Endometrium (tissue), 2 donors: Measurements from ENCODE around the gene MEX3C.

Source experiments
- FAIRE-seq: peaks from 2 replicates; lab custom pipeline; 2012; peaks lifted over from hg19 to GRCh38; lab: Jason Lieb, UNC
- donor health status: control.
- donor health status: control.

Gene MEX3C

DNA sequence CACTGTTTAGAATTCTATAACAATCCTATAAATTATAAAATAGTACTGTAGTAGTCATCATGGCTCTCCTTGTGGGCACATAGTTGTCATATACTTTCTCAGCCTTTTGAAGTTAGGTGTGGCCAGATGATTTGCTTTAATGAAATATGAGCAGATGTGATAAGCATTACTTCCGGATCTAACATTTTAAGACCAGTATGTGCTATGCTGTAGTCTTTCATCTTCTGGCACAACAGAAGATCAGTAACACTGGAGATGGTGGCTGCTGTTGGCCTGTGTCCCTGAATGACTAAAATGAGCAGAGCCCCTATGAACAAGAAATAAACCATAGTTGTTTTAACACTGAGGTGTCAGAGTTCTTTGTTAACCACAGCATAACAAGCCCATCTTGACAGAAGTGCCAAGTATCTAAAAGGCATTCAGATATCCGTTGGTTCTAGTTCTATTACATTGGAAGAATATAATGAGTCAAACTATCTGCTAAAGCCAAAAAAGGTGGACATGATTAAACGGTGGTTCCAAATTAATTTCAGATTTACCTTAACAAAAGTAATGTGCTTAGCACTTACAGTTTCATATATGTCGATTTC, 6.3 kb downstream of the MEX3C start:
- no peak for FAIRE-seq

DNA sequence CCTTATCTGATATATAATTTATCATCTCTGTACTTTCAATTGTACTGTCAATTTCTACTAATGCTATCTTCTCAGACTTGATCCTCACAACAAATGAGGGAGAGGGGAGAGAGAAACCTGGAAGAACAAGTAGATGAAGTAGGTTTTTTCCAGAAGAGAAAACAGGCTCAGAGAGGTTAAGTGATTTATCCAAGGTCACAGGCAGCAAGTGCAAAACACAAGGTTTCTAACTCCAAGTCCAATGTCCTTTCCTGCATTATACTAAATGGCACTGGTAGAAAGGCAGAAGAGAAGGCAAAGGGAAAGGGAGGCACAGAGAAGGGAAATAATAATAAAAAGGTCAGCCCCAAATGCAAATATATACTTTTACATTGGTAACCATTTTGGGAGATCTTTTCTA, 7.5 kb downstream of the MEX3C start:
- no peak for FAIRE-seq

DNA sequence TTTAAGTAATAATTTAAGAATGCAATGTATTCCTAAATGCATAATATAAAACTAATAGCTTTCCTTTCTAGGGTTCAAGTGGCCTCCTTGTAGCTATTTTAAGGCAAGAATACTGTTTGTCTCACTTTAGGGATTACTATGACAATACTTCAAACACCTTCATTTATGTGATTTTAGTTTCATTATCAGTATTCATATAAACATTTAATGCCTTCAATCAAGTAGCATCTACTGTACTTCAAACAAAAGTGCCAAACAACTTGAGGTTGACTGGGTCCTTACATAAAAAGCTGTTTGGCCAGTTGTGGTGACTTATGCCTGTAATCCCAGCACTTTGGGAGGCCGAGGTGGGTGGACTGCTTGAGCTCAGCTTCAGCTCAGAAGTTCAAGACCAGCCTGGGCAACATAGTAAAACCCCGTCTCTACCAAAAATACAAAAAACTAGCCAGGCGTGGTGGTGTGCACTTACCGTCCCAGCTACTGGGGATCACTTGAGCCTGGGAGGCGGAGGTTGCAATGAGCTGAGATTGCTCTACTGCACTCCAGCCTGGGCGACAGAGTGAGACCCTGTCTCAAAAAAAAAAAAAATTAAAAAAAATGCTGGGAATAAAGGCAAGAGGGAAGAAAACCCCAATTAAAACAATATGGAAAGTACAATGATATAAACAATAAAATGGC, 9.3 kb downstream of the MEX3C start:
- no peak for FAIRE-seq

DNA sequence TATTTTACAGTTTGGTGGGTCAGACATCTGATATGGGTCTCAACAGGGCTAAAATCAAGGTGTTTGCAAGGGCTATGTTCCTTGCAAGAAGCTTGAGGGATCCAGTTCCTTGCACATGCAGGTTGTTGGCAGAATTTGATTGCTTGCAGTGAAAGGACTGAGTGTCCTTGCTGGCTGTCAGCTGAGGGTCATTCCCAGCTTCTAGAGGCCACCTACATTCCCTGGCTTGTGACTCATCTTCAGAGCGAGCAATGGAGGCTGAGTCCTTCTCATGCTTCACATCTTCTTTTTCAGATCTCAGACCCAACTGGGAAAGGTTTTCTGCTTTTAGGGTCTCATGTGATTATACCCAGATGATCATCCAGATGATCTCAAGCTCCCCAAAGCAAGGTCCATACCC, 12.4 kb downstream of the MEX3C start:
- no peak for FAIRE-seq

DNA sequence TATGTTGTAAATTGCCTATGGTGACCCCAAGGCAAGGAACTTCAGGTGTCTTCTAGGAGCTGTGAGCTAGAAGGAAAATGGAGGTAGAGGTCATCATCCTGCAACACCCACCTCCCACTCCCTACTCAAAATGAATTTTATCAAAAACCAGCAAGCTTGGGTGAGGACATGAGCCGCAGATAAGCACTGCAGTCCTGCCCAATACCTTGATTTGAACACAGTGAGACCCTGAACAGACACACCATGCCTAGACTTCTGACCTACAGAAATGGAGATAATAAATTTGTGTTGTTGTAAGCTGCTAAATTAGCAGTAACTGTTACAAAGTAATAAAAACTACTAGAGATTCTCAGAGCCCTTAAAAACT, 13.4 kb downstream of the MEX3C start:
- FAIRE-seq, result no peak

DNA sequence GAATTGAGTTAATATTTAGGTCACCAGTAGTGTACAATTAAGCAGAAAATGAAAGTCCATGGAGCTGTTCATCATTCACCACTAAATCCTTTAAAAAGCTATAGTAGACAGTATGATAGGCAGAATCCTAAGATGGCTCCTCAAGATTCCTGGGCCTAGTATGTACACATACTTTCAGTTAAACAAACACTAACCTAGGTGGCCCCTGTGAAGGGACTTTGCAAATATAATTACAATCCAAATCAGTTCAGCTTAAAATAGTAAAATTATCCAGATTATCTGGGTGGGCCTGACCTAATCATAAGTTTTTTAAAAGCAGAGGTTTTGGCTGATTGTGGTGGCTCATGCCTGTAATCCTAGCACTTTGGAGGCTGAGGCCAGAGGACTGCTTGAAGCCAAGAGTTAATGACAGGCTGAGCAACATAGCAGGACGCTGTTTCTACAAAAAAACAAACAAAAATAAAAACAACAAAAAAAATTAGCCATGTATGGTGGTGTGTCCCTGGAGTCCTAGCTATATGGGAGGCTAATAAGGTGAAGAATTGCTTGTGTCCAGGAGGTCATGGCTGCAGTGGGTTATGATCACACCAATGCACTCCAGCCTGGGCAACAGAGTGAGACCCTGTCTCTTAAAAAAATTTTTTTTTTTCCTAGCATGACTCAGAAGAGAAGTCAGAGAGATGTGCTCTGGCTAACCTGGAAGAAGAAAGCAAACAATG, 13.9 kb downstream of the MEX3C start:
- FAIRE-seq, result no peak

DNA sequence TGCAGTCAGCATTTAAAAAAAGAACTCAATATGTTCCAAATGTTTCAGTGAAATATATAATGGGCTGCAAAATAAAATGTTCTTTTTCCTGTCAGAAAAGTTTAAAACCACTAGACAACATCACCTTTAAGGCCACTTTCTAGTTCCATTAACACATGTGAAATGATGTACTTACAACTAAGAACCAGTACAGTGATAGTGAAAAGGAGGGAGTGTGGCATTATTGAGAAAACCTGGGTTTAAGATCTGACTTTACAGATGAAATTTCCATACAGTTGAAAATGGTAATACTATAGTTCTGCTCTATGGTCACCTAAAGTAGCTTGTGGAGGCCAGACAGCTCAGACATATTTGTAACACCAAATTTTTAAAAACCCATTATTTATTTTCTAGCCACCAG, 14.7 kb downstream of the MEX3C start:
- FAIRE-seq, result no peak

DNA sequence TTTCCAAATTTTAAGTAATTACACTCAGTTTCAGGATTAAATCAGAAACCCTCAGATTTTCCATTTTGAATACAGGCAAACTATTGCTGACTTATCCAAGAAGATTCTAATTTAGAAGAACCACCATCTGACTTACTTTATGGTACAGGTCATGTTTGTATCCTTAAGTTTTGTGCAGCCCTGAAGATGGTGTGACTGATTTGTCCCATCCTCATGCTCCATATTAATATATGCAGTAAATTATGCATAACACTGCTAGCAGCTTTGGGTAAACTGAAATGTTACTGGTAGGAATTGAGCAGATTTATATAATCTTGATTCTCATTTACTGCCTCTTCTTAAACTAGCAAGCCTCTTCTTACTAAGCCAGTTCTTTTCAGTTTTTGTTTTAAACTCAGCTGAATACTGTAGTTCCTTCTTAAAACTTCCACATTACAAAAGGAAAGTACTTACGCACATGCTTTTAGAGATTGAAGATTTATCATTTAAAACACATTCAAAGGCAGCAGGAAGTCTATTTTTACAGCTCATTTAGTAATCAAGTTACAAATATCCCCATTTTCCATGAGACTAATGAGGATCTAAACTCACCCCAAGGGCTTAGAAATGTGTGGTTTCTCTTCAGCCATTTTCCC, 25.7 kb downstream of the MEX3C start:
- FAIRE-seq, result no peak

DNA sequence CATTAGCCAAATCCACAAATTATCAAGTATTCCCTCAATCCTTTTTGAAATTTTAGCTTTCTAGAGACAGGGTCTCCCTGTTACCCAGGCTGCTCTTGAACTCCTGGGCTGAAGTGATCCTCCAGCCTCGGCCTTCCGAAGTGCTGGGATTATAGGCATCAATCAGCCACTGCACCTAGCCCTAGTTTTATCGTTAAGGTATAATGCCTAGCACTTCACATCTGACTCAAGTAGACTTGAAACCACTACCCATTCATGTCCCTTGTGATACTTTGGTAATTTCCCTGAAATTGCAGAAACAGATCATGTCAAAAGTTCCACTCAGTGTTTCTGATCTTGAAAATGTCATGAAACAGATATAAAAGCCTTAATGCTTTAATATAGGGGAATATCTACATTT, 26.3 kb downstream of the MEX3C start:
- no peak for FAIRE-seq

DNA sequence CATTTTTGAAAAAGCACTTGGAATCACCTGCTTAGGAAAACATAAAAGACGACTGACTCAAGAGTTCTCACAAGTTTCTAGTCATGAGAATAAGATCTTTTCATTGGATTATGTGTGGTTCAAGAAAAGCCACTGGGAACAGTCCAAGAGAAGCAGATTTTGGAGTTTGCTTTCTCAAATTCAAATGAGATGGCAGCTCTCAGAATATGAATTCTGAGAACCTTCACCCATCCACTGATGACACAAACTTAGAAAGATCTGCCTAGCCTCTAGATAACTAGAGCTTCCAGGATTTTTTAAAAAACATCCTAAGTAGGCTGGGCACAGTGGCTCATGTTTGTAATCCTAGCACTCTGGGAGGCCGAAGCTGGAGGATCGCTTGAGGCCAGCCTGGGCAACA, 26.8 kb downstream of the MEX3C start:
- no peak for FAIRE-seq

DNA sequence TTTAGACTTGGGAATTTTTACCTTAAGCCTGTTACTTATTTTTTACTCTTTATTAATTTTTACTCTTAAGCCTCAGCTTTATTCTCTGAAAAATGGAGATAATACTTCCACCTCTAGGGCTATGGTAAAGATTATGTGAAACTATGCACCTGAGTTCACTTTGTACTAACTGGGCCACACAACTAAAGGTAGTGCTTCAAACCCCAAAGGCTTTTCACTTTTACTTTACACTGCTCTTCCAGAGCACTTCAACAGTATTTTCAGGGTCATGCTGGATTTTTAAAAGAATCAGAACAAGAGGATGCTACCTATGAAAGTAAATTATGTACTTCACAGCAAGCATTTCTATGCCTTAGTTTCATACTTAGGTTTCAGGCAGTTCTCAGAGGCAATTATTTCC, 27.8 kb downstream of the MEX3C start:
- no peak for FAIRE-seq

DNA sequence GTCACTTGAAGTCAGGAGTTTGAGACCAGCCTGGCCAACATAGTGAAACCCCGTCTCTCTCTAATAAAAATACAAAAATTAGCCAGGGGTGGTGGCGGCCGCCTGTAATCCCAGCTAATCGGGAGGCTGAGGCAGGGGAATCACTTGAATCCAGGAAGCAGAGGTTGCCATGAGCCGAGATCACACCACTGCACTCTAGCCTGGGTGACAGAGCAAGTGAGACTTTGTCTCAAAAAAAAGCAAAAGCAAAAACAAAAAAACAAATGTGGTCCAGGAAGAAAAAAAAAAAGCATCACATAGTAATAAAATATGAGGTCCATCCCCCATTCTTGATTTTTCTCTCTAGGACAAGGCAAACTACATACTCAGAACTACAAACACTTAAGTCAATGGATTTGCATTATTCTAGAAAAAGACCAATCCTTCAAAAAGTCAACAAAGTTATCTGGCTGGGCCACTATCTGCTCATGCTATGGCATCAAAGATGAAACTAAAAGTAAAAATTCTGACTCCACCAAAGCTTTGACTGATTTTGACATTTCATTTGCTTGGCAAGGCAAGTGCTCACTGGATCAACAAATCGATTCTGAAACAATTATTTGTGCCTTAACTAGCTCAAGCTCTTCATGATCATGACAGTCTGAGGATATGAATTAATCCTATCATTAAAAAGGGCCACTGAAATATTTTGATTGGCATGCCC, 28.4 kb downstream of the MEX3C start:
- FAIRE-seq, result no peak

DNA sequence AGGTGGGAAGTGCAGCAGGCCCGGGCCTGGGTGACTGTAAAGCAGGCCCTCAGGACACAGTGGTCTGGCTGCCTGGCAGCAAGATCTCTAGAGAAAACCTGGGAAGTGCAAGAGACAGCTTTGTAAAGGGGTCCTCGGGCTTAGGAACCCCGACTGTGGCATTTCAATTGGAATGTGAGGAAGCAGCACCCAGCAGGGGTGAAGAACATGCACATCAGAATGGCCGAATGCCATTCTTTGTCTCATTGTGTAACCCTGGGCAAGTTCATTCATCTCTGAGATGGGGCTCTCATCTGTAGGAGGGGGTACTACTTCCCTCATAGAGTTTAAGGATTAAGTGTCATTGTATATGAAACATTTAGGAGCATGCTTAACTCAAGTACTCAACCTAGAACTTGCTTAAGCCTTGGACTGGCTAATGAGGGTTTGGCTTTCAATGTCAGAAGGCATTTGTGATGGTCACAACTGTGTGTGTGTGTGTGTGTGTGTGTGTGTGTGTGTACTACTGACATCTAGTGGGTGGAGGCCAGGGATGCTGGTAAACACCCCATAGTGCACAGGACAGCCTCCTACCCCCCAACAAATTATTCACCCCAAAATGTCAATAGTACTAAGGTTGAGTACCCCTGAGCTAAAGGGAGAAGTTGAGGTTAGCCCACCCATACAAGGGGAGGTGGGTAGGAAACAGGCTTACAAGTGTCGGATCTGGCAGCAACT, 29.3 kb downstream of the MEX3C start:
- no peak for FAIRE-seq

DNA sequence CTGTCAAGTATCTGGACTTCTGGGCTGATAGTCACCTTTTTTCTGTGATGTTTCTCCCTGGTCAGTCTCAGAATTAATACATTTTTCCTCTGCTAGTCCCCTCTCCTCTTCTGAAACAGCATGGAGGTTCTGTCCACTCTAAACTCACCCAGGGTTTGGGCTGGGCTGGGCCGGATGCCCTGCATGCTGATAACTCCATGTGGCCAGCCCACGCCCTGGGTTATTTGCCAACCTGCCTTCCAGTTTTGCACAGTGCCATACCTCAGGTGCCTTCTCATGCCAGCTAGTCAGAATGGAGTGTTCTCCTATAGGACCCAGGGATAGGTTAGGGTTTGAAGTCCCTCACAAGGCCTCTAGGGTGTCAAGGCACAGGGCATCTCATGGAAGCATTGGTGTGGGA, 32.2 kb downstream of the MEX3C start:
- no peak for FAIRE-seq

DNA sequence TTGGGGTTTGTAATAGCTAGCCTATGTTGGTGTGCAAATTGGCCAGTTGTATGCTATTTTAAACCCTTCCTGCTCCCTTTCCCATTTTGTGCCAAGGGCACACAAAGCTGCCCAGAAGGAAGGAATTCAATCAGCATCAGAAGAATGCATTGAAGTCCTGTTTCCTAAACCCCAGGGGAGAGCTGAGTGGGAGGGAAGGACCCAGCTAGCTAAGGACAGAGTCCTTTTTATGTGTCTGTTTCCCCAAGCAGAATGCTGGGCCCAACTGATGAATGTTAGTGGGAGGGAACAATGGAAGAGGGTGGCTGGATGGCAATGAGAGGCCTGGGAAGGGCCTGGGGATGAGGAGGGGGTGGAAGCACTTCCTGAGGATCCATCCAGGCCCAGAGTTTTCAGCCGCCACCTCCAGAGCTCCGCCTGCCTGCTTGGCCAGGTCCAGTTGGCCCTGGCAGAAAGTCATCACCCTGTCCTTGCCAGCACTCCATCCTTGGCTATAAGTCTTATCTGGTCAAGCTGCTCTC, 32.7 kb downstream of the MEX3C start:
- FAIRE-seq, result no peak

DNA sequence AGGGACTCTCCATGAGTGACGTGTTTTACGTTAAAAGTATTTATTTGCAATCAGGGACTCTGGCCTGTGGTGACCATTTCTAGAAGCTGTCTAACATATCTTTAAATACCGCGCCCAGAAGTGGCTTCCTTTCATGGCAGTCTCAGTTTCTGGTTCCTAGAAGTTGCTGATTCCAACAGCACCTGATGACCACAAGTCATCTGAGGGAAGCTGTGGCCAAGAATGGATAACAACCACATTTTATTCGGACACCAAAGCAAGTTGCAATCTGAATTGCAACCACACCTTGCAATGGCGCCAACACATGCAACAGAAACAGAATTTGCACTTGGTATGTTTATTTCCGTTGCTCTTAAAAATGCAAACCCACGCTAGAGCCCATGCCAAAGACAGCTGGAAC, 33.1 kb downstream of the MEX3C start:
- no peak for FAIRE-seq

DNA sequence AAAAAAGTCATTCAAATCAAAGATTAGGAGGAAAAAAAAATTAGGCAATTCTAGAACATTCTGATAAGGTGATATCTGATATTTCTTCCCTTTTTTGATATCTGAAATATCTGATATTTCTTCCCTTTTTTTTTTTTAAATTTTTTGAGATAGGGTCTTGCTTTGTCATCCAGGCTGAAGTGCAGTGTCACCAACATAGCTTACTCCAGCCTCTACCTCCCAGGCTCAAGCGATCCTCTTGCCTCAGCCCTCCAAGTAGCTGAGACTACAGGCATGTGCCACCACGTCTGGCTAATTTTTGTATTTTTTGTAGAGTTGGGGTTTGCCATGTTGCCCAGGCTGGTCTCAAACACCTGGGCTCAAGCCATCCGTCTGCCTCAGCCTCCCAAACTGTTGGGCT, 33.9 kb downstream of the MEX3C start:
- FAIRE-seq, result no peak

DNA sequence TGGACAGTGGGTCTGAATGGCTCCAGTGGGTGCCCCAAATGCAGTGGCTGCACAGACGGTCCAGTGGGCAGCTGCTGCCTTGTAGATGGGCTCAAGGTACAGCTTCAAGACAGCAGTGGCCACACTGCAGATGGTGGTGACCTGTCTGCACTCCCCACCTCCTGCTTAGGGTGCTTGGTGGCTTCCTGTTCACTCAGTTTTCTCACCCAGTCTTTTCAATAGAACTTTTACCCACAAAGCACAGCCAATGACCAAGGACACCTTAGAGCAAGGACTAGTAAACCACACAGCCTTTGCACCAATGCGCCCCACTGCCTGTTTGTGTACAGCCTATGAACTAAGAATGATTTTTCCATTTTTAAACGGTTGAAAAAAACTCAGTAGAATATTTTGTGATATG, 34.9 kb downstream of the MEX3C start:
- no peak for FAIRE-seq

DNA sequence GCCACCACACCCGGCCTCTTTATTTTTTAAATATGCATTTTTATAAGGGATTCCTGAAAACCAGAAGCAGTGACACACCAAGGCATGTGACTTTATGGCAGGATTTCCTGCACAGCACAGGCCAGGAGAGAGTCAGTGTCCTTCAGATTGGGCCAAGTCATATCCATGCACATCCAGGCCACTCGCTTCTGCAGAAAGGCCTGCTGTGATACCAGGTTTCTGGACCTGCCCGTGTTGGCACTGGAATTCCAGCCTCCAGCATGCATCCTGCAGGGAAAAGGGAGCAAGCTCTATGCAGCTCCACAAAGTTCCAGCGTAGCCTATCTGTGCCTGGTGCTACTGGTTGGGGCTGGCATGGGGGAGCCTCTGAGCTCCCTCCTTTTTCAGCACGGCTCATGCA, 36.8 kb downstream of the MEX3C start:
- no peak for FAIRE-seq

DNA sequence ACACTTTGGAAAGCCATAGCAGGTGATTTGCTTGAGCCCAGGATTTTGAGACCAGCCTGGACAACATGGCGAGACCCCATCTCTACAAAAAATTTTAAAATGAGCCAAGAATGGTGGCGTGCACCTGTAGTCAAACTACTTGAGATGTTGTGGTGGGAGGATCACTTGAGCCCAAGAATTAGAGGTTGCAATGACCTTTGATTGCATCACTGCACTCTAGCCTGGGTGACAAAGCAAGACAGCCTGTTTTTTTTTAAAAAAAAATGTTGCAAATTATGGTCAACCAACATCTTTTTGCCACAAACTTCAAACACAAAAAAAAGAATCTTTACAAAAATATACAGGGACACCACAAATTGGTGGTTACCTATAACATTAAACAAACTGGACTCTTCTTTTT, 40.3 kb downstream of the MEX3C start:
- FAIRE-seq, result no peak

DNA sequence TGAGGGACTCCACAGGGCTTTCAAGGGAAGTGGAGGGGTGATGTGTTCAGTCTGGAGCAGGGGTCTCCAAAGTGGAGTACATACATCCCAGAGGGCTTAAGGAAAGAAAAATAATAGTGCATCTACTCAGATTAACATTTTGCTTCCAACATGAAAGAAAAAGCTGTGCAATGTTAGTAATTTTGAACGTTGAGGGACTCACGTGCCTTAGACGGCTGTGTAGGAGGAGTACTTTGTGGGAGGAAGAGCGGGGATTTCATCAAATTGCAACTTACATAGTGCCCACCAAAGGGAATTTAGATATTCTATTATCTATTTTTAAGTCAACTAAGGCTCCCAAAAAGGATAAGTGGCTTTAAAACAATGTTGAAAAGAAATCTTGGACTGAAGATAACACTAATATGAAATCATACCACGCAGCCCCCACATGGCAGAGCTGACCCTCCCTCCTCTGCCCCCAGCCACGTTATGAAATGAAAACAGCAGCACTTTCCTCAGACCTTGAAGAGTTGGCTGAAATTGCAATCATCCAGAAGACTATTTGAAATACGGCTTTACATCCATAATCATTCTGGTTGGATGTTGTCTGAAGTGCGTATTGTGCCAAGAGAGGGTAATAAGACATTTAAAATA, 42.9 kb downstream of the MEX3C start:
- no peak for FAIRE-seq
